NCI-H345 treated with DMSO at 0.1 percent for 48 hours (cell line): Measurements from ENCODE around the gene EFNA4.
A peak's percentile ranks its signal among the peaks of the same experiment; 100 is the strongest.

Experiments used
- DNase-seq: peaks from one replicate; lab custom pipeline; 2025; ENCODE audit not compliant: unreplicated experiment; lab: John Stamatoyannopoulos, UW

EFNA4 gene

DNA sequence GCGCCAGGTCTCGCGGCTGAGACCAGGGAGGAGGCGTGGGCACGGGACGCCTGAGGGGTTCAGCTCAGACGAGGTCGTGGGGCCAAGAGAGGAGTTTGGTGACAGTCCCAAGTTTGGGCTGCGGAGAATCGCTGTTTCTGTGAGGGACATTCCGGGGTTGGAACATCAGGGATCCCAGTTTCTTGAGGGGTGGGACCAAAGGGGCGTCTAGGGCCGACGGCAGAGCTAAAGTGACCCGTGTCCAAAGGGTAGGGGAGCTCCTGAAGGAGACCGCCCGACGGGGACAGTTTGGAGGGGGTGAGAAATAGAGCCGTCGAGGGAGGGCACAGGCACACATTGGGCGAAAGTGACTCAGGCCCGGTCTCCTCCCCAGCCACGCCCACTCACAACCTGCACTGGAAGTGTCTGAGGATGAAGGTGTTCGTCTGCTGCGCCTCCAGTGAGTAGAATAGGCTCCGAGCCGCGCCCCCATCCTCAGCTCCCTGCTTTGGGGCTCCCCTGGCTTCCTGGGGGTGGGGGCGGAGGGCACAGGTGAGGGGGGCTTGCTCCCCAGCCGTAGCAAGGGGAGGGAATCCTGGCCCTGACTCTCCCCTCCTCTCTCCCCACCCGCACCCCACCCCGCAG is 22.1 kb downstream of the EFNA4 start:
- peak; percentile 46 for DNase-seq

DNA sequence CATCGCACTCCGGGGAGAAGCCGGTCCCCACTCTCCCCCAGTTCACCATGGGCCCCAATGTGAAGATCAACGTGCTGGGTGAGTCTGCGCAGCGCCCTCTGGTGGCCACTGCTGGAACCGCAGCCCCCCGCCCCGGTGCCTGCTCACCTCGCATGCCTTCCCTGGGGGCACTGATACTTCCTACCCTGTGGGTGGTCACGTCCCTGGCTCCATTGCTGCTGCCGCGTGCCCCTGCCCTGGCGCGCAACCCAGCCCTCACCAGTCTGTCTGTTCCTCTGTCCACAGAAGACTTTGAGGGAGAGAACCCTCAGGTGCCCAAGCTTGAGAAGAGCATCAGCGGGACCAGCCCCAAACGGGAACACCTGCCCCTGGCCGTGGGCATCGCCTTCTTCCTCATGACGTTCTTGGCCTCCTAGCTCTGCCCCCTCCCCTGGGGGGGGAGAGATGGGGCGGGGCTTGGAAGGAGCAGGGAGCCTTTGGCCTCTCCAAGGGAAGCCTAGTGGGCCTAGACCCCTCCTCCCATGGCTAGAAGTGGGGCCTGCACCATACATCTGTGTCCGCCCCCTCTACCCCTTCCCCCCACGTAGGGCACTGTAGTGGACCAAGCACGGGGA is 22.7 kb downstream of the EFNA4 start:
- DNase-seq, result peak; percentile 75

- no peak for DNase-seq
These were observed 23.5 kb downstream of the EFNA4 start for GRCh38 chr1:155086856-155087535.

- peak; percentile 87 for DNase-seq
These were observed 27.8 kb downstream of the EFNA4 start for GRCh38 chr1:155091071-155092051.

DNA sequence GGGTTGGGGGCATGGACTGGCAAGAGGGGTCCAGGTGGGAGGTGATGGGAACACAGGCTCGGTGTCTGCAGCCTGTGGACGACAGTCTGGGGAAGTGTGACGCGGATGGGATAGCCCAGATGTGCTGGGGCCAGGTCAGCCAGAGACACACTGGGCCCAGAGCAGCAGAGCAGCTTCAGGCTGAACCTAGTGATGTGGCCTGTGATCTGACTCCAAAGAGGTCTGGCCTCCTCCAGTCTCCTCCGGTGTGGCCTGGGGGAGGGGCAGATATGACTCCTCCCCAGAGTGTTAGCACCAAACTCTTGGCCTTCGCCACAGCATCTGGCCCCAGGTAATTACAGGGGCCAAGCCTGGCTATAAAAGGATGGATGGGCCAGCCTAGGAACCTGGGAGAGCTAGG is 28.6 kb downstream of the EFNA4 start:
- DNase-seq, result no peak

- no peak for DNase-seq
These were observed 29.1 kb downstream of the EFNA4 start for GRCh38 chr1:155092641-155093040.

- DNase-seq, result peak; percentile 81
These were observed 30.5 kb downstream of the EFNA4 start for GRCh38 chr1:155093911-155094621.

- DNase-seq, result no peak
These were observed 31.0 kb downstream of the EFNA4 start for GRCh38 chr1:155094622-155094948.

- no peak for DNase-seq
These were observed 35.8 kb downstream of the EFNA4 start for GRCh38 chr1:155099331-155099730.

- no peak for DNase-seq
These were observed 39.8 kb downstream of the EFNA4 start for GRCh38 chr1:155103325-155103724.

- DNase-seq, result no peak
These were observed 41.3 kb downstream of the EFNA4 start for GRCh38 chr1:155104605-155105534.

- no peak for DNase-seq
These were observed 42.1 kb downstream of the EFNA4 start for GRCh38 chr1:155105604-155106011.

DNA sequence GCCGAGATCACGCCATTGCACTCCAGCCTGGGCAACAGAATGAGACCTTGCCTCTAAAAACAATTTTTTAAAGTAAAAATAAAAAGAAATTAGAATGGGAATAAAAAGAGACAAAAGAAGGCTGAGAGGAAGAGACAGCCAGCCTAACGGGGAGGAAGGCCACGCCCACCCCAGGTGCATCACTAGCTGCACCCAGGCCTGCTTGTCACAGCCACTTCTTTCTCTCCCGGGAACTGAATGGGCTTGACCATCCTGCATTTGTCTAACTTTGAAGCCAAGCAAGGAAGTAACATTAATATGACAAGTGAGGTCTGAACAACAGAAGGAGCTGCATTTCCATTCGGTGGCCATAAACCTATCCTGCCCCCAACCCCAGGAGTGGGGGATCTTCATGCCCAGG is 43.3 kb downstream of the EFNA4 start:
- DNase-seq, result no peak

DNA sequence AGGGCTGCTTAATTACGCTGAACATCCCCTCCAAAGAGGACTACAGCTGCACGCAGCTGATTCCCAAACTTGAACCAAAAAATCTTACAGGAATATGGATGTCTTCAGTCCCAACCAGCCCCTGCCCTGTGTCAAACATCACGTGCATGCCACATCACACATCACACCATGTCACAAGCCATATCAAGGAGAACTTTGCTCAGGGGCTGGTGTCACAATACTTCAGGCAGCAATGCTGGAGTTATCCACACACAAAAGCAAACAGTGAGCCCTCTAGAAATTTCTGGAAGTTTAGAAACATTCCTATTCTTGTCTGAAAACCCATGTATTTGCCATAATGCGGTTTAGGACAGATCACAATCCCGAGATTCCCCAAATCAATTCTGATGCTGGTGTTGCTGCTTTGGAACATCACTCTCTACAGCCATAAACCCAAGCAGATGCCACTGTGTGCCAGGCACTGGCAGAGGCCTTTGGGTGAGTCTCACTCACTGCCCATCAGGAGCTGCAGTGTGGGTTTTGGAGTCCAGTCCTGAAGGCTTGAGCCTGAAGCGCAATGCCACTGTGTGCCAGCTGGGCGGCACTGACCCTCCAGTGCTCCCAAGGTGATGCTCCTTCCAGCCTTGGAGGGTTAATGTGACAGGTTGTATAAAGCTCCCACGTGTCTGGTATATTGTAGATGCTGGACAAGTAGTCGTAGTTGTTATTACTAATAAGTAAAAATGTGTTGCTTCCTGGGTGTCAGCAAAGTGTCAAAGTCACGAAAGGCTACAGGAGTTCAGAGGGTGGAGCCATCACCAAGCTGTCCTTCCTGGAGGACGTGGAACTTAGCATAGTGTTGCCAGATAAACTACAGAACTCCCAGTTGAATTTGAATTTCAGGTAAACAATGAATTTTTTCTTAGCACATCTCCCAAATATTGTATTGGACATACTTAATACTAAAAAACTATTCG is 44.0 kb downstream of the EFNA4 start:
- no peak for DNase-seq

DNA sequence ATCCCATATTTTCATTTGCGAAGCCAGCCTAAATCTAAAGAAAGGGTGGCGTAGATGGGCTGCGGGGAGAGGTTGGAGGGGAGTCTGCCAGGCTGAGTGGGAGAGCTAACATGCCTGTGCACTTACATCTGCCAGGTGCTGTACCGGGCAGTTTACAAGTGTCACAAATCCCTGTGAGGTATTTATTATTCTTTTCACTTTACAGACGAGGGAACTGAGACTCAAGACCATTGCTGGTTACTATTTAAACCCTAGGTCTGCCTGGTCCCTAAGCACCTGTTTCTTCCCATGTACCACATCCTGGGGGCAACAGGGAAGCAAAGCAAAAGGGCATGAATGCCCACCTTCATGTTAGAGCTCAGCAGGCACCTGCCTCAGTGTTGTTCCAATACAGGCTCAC is 44.8 kb downstream of the EFNA4 start:
- no peak for DNase-seq

DNA sequence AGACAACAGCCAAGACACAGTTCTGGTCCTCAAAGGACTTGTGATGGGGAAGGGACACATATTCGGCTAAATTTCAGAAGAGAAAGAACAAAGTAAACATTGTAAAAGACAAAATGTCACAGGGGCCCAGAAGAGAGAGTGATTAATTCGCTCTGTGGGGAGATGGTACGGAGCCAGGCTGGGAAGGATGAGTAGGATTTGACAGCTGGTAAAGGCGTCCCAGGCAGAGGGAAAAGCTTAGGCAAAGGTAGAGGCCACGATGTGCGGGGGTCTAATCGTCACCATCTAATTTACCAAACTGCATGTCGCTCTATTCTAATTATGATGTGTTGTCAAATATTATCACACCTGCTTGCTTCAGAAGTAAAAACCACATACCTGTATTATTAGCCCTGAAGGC is 46.8 kb downstream of the EFNA4 start:
- no peak for DNase-seq

DNA sequence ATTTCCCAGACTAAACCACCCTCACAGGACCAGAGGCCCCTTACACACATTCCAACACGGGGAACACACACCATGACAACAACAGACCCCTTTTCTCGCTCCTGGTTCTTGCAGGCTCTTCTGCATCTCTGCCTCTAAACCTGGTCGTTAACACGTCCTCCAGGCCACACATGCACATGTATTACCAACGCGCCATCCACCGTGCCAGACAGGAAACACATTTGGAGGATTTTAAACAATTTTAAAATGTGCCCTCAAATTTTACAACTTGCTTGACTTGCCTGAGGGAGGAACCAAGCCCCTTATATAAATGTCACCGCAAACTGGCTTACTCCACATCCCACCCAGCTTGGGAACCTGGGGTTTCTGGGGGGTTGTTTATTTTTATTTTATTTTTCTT is 47.3 kb downstream of the EFNA4 start:
- DNase-seq, result no peak

GRCh38 chr1:155113450-155113980 is 50.0 kb downstream of the EFNA4 start:
- no peak for DNase-seq
